Measurements from ENCODE around the gene GTF3C5. TPM values are rescaled to one million over a fixed set of nuclear protein-coding genes. Genes with fewer than 3 reads are reported as not detected.

The GTF3C5 gene
- total and polyA plus RNA-seq, 2 donors (not counting 1 experiment from before 2014, with no cell fraction given), result 32.2 to 32.4 TPM

DNA sequence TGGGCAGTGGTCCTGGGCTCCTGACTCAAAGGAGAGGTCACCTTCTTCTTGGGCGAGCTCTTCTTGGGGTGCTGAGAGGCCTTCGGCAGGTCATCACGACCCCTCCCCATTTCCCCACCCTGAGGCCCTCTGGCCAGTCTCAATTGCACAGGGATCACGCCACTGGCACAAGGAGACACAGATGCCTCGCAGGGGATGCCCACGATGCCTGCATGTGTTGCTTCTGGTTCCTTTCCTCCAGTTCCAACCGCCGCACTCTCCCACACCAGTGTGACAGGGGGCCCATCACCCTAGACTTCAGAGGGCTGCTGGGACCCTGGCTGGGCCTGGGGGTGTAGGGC, 32.3 kb downstream of the GTF3C5 start:
- Histone ChIP-seq H3K27me3 (ENCODE audit: control insufficient read depth, insufficient read depth, low read length) (no peaks in the 10 kb centered on the region), H3K4me2 (ENCODE audit: extremely low read depth, insufficient read depth, low read length) (no peak overlapping the region), H3K79me2 (ENCODE audit: control insufficient read depth, insufficient read depth, low read length) (no peaks in the 10 kb centered on the region), H3K9ac (ENCODE audit: insufficient read depth, low read length) (no peak overlapping the region), H3K4me1 (ENCODE audit: control insufficient read depth, extremely low read depth, insufficient read depth, low read length) (no peaks in the 10 kb centered on the region), H3K27ac (ENCODE audit: insufficient read depth, low read length) (no peak overlapping the region), H3K4me3 (replicated peaks in 1 of 4; ENCODE audit: control extremely low read depth in 1 of 4, insufficient read depth in 1 of 4, low read depth in 3 of 4, low read length in 4 of 4) (no peak overlapping the region), H3K9me3 (ENCODE audit: control insufficient read depth, insufficient read depth, low read depth, low read length) (no peaks in the 10 kb centered on the region), H2AFZ (ENCODE audit: low read length) (no peak overlapping the region), H4K20me1 (ENCODE audit: control insufficient read depth, extremely low read depth, insufficient read depth, low read length) (no peaks in the 10 kb centered on the region), H3K36me3 (ENCODE audit: control insufficient read depth, insufficient read depth, low read length) (peaks cover 1% of the 10 kb centered on the region)
- no peak for DNase-seq (ENCODE audit: low read depth in 2 of 2)
- TF ChIP-seq, protein P1, sequence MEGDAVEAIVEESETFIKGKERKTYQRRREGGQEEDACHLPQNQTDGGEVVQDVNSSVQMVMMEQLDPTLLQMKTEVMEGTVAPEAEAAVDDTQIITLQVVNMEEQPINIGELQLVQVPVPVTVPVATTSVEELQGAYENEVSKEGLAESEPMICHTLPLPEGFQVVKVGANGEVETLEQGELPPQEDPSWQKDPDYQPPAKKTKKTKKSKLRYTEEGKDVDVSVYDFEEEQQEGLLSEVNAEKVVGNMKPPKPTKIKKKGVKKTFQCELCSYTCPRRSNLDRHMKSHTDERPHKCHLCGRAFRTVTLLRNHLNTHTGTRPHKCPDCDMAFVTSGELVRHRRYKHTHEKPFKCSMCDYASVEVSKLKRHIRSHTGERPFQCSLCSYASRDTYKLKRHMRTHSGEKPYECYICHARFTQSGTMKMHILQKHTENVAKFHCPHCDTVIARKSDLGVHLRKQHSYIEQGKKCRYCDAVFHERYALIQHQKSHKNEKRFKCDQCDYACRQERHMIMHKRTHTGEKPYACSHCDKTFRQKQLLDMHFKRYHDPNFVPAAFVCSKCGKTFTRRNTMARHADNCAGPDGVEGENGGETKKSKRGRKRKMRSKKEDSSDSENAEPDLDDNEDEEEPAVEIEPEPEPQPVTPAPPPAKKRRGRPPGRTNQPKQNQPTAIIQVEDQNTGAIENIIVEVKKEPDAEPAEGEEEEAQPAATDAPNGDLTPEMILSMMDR (conservative IDR thresholded peaks at IDR 0.05 in 1 of 2, IDR thresholded peaks at IDR 0.05 in 1 of 2; ENCODE audit: low read depth in 1 of 2, low read length in 2 of 2), result no peak
- no peak for TF ChIP-seq EZH2 (IDR thresholded peaks at IDR 0.05; ENCODE audit: low read length, missing control alignments)

DNA sequence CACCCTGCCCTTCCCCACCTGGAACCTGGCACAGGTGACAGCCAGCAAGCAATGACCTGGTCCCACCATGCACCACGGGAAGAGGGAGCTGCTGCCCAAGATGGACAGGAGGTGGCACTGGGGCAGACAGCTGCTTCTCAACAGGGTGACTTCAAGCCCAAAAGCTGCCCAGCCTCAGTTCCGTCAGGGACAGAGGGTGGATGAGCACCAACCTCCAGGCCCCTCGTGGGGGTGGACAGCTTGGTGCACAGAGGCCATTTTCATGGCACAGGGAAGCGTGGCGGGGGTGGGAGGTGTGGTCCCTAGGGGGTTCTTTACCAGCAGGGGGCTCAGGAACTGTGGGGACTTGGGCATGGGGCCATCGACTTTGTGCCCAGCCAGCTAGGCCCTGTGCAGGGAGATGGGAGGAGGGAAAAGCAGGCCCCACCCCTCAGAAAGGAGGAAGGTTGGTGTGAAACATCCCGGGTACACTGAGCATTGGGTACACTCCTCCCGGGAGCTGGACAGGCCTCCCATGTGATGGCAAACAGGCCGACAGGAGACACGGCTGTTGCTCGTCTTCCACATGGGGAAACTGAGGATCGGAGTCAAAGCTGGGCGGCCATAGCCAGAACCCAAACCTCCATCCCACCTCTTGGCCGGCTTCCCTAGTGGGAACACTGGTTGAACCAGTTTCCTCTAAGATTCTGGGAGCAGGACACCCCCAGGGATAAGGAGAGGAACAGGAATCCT, 32.9 kb downstream of the GTF3C5 start:
- Histone ChIP-seq H2AFZ (ENCODE audit: low read length) (no peak overlapping the region), H4K20me1 (ENCODE audit: control insufficient read depth, extremely low read depth, insufficient read depth, low read length) (no peaks in the 10 kb centered on the region), H3K36me3 (ENCODE audit: control insufficient read depth, insufficient read depth, low read length) (peaks cover 1% of the 10 kb centered on the region), H3K4me2 (ENCODE audit: extremely low read depth, insufficient read depth, low read length) (no peak overlapping the region), H3K27ac (ENCODE audit: insufficient read depth, low read length) (no peak overlapping the region), H3K9ac (ENCODE audit: insufficient read depth, low read length) (no peak overlapping the region), H3K79me2 (ENCODE audit: control insufficient read depth, insufficient read depth, low read length) (no peaks in the 10 kb centered on the region), H3K9me3 (ENCODE audit: control insufficient read depth, insufficient read depth, low read depth, low read length) (no peaks in the 10 kb centered on the region), H3K4me3 (replicated peaks in 1 of 4; ENCODE audit: control extremely low read depth in 1 of 4, insufficient read depth in 1 of 4, low read depth in 3 of 4, low read length in 4 of 4) (no peak overlapping the region), H3K4me1 (ENCODE audit: control insufficient read depth, extremely low read depth, insufficient read depth, low read length) (no peaks in the 10 kb centered on the region), H3K27me3 (ENCODE audit: control insufficient read depth, insufficient read depth, low read length) (no peaks in the 10 kb centered on the region)
- no peak for DNase-seq (ENCODE audit: low read depth in 2 of 2)
- no peak for TF ChIP-seq EZH2 (IDR thresholded peaks at IDR 0.05; ENCODE audit: low read length, missing control alignments)
- TF ChIP-seq, protein P1 (conservative IDR thresholded peaks at IDR 0.05 in 1 of 2, IDR thresholded peaks at IDR 0.05 in 1 of 2; ENCODE audit: low read depth in 1 of 2, low read length in 2 of 2), result no peak

DNA sequence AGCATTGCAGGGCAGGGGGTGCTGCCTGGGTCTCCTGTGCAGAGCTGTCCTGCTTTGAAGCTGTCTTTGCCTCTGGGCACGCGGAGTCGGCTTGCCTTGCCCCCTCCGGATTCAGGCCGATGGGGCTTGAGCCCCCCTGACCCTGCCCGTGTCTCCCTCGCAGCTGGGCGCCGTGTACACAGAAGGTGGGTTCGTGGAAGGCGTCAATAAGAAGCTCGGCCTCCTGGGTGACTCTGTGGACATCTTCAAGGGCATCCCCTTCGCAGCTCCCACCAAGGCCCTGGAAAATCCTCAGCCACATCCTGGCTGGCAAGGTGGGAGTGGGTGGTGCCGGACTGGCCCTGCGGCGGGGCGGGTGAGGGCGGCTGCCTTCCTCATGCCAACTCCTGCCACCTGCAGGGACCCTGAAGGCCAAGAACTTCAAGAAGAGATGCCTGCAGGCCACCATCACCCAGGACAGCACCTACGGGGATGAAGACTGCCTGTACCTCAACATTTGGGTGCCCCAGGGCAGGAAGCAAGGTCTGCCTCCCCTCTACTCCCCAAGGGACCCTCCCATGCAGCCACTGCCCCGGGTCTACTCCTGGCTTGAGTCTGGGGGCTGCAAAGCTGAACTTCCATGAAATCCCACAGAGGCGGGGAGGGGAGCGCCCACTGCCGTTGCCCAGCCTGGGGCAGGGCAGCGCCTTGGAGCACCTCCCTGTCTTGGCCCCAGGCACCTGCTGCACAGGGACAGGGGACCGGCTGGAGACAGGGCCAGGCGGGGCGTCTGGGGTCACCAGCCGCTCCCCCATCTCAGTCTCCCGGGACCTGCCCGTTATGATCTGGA, 33.7 kb downstream of the GTF3C5 start:
- no peaks in the 10 kb centered on the region for H3K4me1 ChIP-seq (ENCODE audit: control insufficient read depth, extremely low read depth, insufficient read depth, low read length)
- DNase-seq (ENCODE audit: low read depth in 2 of 2), result no peak
- H3K9ac ChIP-seq (ENCODE audit: insufficient read depth, low read length), result no peak overlapping the region
- H3K36me3 ChIP-seq (ENCODE audit: control insufficient read depth, insufficient read depth, low read length), result peaks cover 1% of the 10 kb centered on the region
- no peaks in the 10 kb centered on the region for H3K27me3 ChIP-seq (ENCODE audit: control insufficient read depth, insufficient read depth, low read length)
- no peaks in the 10 kb centered on the region for H3K79me2 ChIP-seq (ENCODE audit: control insufficient read depth, insufficient read depth, low read length)
- TF ChIP-seq, protein P1 (conservative IDR thresholded peaks at IDR 0.05 in 1 of 2, IDR thresholded peaks at IDR 0.05 in 1 of 2; ENCODE audit: low read depth in 1 of 2, low read length in 2 of 2), result no peak
- no peak for TF ChIP-seq EZH2 (IDR thresholded peaks at IDR 0.05; ENCODE audit: low read length, missing control alignments)
- no peaks in the 10 kb centered on the region for H3K9me3 ChIP-seq (ENCODE audit: control insufficient read depth, insufficient read depth, low read depth, low read length)
- H3K4me2 ChIP-seq (ENCODE audit: extremely low read depth, insufficient read depth, low read length), result no peak overlapping the region
- no peak overlapping the region for H3K27ac ChIP-seq (ENCODE audit: insufficient read depth, low read length)
- H4K20me1 ChIP-seq (ENCODE audit: control insufficient read depth, extremely low read depth, insufficient read depth, low read length), result no peaks in the 10 kb centered on the region
- H2AFZ ChIP-seq (ENCODE audit: low read length), result no peak overlapping the region
- H3K4me3 ChIP-seq (replicated peaks in 1 of 4; ENCODE audit: control extremely low read depth in 1 of 4, insufficient read depth in 1 of 4, low read depth in 3 of 4, low read length in 4 of 4), result no peak overlapping the region
